GM19023 (cell line): ENCODE results near the gene FBXO39.
"Not testable (repeated sequence)": the region's sequence is repeated elsewhere in the genome, so short reads cannot be mapped to it uniquely, and the experiment has no call there.

Experiments used
- ATAC-seq: cut with Tn5 transposase; IDR thresholded peaks from one replicate; pipeline ENCODE4 v1.9.1; 2021; ENCODE audit warnings: mild to moderate bottlenecking, moderate library complexity; ENCODE audit not compliant: unreplicated experiment

FBXO39 gene

GRCh38 chr17:6775871-6776405 lies at the start of gene FBXO39:
TSS of gene FBXO39 (plus strand) at chr17:6776215. CDS start at chr17:6779869, 3,654 bp downstream.
- ATAC-seq: no peak

- no peak for ATAC-seq
These were observed 46.5 kb upstream of the FBXO39 start for GRCh38 chr17:6729531-6729930.

- ATAC-seq: not testable (repeated sequence)
These were observed 29.4 kb upstream of the FBXO39 start for GRCh38 chr17:6746665-6747064.

GRCh38 chr17:6748617-6749016 lies 27.4 kb upstream of the FBXO39 start:
- no peak for ATAC-seq

- no peak for ATAC-seq
These were observed 26.5 kb upstream of the FBXO39 start for GRCh38 chr17:6749519-6749918.

- no peak for ATAC-seq
These were observed 23.7 kb upstream of the FBXO39 start for GRCh38 chr17:6752068-6752909.

GRCh38 chr17:6753006-6753445 lies 23.0 kb upstream of the FBXO39 start:
- ATAC-seq: no peak

GRCh38 chr17:6753546-6753945 lies 22.5 kb upstream of the FBXO39 start:
- ATAC-seq: no peak

- ATAC-seq: no peak
These were observed 20.7 kb upstream of the FBXO39 start for GRCh38 chr17:6755281-6755680.

GRCh38 chr17:6755731-6756184 lies 20.3 kb upstream of the FBXO39 start, which contains the start of gene XAF1:
TSS of gene XAF1 (plus strand) at chr17:6756046. CDS start at chr17:6756079, 33 bp downstream.
- no peak for ATAC-seq

- no peak for ATAC-seq
These were observed 19.5 kb upstream of the FBXO39 start for GRCh38 chr17:6756425-6757031.

GRCh38 chr17:6757747-6758146 lies 18.3 kb upstream of the FBXO39 start:
- ATAC-seq: no peak

- ATAC-seq: no peak
These were observed 14.2 kb upstream of the FBXO39 start for GRCh38 chr17:6761779-6762178.

GRCh38 chr17:6768447-6768846 lies 7.6 kb upstream of the FBXO39 start:
- ATAC-seq: no peak

- ATAC-seq: no peak
These were observed 4.0 kb upstream of the FBXO39 start for GRCh38 chr17:6772016-6772415.

- not testable (repeated sequence) for ATAC-seq
These were observed 1.1 kb upstream of the FBXO39 start for GRCh38 chr17:6774906-6775305.

GRCh38 chr17:6779411-6779810 lies 3.4 kb downstream of the FBXO39 start:
- no peak for ATAC-seq

- ATAC-seq: no peak
These were observed 4.0 kb downstream of the FBXO39 start for GRCh38 chr17:6780001-6780400.

- ATAC-seq: no peak
These were observed 4.9 kb downstream of the FBXO39 start for GRCh38 chr17:6780886-6781285.

GRCh38 chr17:6782244-6782643 lies 6.2 kb downstream of the FBXO39 start:
- ATAC-seq: no peak

GRCh38 chr17:6786618-6787017 lies 10.6 kb downstream of the FBXO39 start:
- no peak for ATAC-seq
